ENCODE data around the gene WFIKKN2.

The WFIKKN2 gene

GRCh38 chr17:50877838-50878237, 42.5 kb downstream of the WFIKKN2 start:
- DNase-seq = no peak

GRCh38 chr17:50879086-50879485, 43.7 kb downstream of the WFIKKN2 start:
- DNase-seq = no peak

- no peak for DNase-seq
Measured at GRCh38 chr17:50881182-50881581, 45.8 kb downstream of the WFIKKN2 start.

DNA sequence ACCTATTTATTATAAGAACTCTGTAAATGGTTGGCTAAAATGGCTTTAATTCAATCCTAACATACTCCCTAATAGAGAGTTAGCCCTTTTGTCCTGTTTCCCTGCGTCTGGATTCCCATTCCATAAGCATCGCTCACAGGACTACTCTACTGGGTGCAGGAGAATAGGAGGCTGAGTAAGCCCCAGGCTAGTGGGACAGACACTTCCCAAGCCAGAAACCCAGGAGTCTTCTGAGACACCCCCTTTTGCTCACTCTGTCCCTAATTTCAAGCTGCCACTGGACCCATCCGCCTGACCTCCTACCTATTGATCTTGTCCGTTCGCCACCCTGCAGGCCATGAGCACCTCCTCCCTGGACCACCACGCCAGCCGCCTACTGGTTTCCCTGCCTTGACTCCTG, 47.5 kb downstream of the WFIKKN2 start:
- DNase-seq = no peak

GRCh38 chr17:50883850-50884438, 48.6 kb downstream of the WFIKKN2 start:
- DNase-seq = no peak

GRCh38 chr17:50884439-50885311, 49.3 kb downstream of the WFIKKN2 start:
- no peak for DNase-seq

GRCh38 chr17:50887705-50888245, 52.4 kb downstream of the WFIKKN2 start:
- DNase-seq = no peak

DNA sequence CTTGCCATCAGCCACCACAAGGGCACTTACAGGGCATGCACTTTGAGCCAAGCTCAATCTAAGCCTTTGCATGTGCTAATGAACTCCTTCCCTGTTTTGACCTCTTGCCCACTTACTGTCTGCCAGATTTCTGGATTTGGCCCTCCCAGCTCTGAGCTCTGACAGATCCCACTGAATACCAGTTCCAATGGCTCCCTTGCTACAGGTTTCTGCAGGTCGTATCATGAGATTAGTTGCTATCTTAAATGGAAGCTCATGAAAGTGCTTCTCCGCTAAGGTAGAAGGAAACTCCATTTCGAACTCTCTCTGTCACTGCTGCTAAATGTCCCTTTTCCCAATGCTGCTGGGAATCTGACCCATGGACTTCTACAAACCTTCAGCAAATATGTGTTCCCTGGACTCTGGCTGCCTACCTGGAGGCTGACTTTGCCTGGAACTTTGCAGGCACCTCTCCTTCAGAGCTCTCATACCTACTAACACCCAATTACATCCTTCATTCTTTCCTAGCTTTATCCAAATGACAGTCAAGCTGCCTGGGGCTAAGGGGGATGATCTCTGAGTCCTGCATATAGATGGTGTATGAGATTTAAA, 54.2 kb downstream of the WFIKKN2 start:
- no peak for DNase-seq

GRCh38 chr17:50890675-50891516, 55.5 kb downstream of the WFIKKN2 start:
- DNase-seq = no peak

DNA sequence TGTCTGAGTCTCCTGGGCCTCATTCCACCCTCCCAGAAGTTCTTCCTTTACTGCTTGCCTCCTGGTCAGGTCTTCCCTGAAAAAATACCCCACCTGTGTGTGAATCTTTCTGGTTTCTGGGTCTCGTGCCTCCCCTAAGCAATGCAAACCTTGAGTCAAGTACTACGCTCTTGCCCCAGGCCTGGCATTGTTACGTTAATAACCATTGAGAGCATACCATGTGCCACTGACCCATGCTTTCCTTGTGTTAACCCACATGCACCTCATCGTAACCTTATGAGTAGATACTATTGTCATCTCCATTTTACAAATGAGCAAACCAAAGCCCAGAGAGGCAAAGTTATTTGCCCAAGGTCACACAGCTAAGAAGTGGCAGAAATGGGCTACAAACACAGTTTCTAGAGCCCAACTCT, 56.2 kb downstream of the WFIKKN2 start:
- no peak for DNase-seq
